ENCODE results near the gene BBIP1.

Gene BBIP1

GRCh38 chr10:110850099-110850498, 68.9 kb downstream of the BBIP1 start:
- TF ChIP-seq BACH2 (CRISPR knock-in tag; IDR thresholded peaks at IDR 0.05; ENCODE audit: borderline replicate concordance) (no peak), TSHZ2 (CRISPR knock-in tag; IDR thresholded peaks at IDR 0.05) (no peak), ESRRG (CRISPR knock-in tag; IDR thresholded peaks at IDR 0.05) (no peak), ZNF8 (CRISPR knock-in tag; IDR thresholded peaks at IDR 0.05) (no peak), SNAI2 (CRISPR knock-in tag; IDR thresholded peaks at IDR 0.05) (no peak), ZNF70 (CRISPR knock-in tag; IDR thresholded peaks at IDR 0.05) (no peak), ZFP30 (CRISPR knock-in tag; IDR thresholded peaks at IDR 0.05) (no peak)
- TF ChIP-seq, protein P1, sequence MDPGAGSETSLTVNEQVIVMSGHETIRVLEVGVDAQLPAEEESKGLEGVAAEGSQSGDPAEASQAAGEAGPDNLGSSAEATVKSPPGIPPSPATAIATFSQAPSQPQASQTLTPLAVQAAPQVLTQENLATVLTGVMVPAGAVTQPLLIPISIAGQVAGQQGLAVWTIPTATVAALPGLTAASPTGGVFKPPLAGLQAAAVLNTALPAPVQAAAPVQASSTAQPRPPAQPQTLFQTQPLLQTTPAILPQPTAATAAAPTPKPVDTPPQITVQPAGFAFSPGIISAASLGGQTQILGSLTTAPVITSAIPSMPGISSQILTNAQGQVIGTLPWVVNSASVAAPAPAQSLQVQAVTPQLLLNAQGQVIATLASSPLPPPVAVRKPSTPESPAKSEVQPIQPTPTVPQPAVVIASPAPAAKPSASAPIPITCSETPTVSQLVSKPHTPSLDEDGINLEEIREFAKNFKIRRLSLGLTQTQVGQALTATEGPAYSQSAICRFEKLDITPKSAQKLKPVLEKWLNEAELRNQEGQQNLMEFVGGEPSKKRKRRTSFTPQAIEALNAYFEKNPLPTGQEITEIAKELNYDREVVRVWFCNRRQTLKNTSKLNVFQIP (CRISPR knock-in tag; IDR thresholded peaks at IDR 0.05; ENCODE audit: borderline replicate concordance, low read depth): no peak
- ATAC-seq: no peak

Measured in SK-N-SH treated with all-trans-retinoic acid at 6 μM for 48 hours (cell line).